Measurements from ENCODE around the gene KIR2DL4.
"Not testable (repeated sequence)": the region's sequence is repeated elsewhere in the genome, so short reads cannot be mapped to it uniquely, and the experiment has no call there.

The KIR2DL4 gene

GRCh38 chr19:54772666-54773065, 30.7 kb upstream of the KIR2DL4 start:
- not testable (repeated sequence) for H3K4me1 ChIP-seq (ENCODE audit: control insufficient read depth in 2 of 2, insufficient read depth in 1 of 2, low read depth in 1 of 2, low read length in 2 of 2); H3K36me3 ChIP-seq (replicated peaks in 1 of 2; ENCODE audit: control insufficient read depth in 2 of 2, insufficient read depth in 2 of 2, low read length in 2 of 2); H2BK5ac ChIP-seq (ENCODE audit: low read length); H3K4me2 ChIP-seq (ENCODE audit: insufficient read depth, low read length, poor library complexity, severe bottlenecking); H2BK120ac ChIP-seq (ENCODE audit: low read depth, low read length); H3K23ac ChIP-seq (ENCODE audit: low read depth, low read length, poor library complexity); DNase-seq (ENCODE audit: low spot score); H3K9ac ChIP-seq (ENCODE audit: low read depth, low read length, poor library complexity); H3K4ac ChIP-seq (ENCODE audit: low read length); H2BK15ac ChIP-seq (ENCODE audit: low read length); H2BK12ac ChIP-seq (ENCODE audit: low read length); H3K9me3 ChIP-seq (replicated peaks in 1 of 2; ENCODE audit: control insufficient read depth in 2 of 2, insufficient read depth in 1 of 2, low read depth in 1 of 2, low read length in 2 of 2); H3K27me3 ChIP-seq (ENCODE audit: control insufficient read depth in 3 of 3, insufficient read depth in 3 of 3, low read depth in 1 of 3, low read length in 3 of 3); H3K4me3 ChIP-seq (ENCODE audit: low read length in 2 of 2); H4K8ac ChIP-seq (ENCODE audit: low read depth, low read length); H2AK5ac ChIP-seq (ENCODE audit: low read depth, low read length); H3K18ac ChIP-seq (ENCODE audit: low read length); H3K79me1 ChIP-seq (ENCODE audit: low read depth, low read length); H3K27ac ChIP-seq (replicated peaks; ENCODE audit: low read length); H4K91ac ChIP-seq (ENCODE audit: low read depth, low read length, poor library complexity); H2AFZ ChIP-seq (ENCODE audit: low read length); H3K14ac ChIP-seq (ENCODE audit: low read length)
- no CpG with 5 or more reads among the region's 2 CpGs for WGBS, 2 donors (ENCODE audit: extremely low coverage in 2 of 2, insufficient read length in 2 of 2, insufficient replicate concordance in 1 of 2)

DNA sequence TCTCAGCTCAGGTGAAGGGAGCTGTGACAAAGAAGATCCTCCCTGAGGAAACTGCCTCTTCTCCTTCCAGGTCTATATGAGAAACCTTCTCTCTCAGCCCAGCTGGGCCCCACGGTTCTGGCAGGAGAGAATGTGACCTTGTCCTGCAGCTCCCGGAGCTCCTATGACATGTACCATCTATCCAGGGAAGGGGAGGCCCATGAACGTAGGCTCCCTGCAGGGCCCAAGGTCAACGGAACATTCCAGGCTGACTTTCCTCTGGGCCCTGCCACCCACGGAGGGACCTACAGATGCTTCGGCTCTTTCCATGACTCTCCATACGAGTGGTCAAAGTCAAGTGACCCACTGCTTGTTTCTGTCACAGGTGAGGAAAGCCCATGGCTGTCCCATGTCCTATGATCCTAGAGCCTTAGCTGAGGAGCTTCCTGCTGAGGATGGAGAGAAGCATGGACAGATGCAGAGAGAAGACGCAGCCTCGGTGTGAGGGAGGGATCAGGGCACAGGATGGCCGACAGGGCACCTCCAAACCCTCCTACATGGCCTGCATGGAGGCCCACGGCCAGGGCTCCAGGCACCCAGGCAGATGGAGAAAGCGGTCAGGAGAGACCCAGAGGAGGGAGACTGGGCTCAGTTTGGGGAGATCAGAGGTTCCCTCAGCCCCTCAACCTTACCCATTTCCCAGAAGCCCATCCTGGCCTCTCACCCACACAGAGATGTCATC, 28.2 kb upstream of the KIR2DL4 start:
- not testable (repeated sequence) for H3K9ac ChIP-seq (ENCODE audit: low read depth, low read length, poor library complexity); H3K4me1 ChIP-seq (ENCODE audit: control insufficient read depth in 2 of 2, insufficient read depth in 1 of 2, low read depth in 1 of 2, low read length in 2 of 2); H3K4me3 ChIP-seq (ENCODE audit: low read length in 2 of 2); H3K27ac ChIP-seq (replicated peaks; ENCODE audit: low read length); H4K8ac ChIP-seq (ENCODE audit: low read depth, low read length); H2AFZ ChIP-seq (ENCODE audit: low read length); H3K27me3 ChIP-seq (ENCODE audit: control insufficient read depth in 3 of 3, insufficient read depth in 3 of 3, low read depth in 1 of 3, low read length in 3 of 3); H2BK12ac ChIP-seq (ENCODE audit: low read length); H3K4ac ChIP-seq (ENCODE audit: low read length); H2AK5ac ChIP-seq (ENCODE audit: low read depth, low read length); H3K4me2 ChIP-seq (ENCODE audit: insufficient read depth, low read length, poor library complexity, severe bottlenecking); H3K79me1 ChIP-seq (ENCODE audit: low read depth, low read length); H3K18ac ChIP-seq (ENCODE audit: low read length); H3K36me3 ChIP-seq (replicated peaks in 1 of 2; ENCODE audit: control insufficient read depth in 2 of 2, insufficient read depth in 2 of 2, low read length in 2 of 2); H3K9me3 ChIP-seq (replicated peaks in 1 of 2; ENCODE audit: control insufficient read depth in 2 of 2, insufficient read depth in 1 of 2, low read depth in 1 of 2, low read length in 2 of 2); H4K91ac ChIP-seq (ENCODE audit: low read depth, low read length, poor library complexity); H3K14ac ChIP-seq (ENCODE audit: low read length); DNase-seq (ENCODE audit: low spot score); H2BK15ac ChIP-seq (ENCODE audit: low read length); H3K23ac ChIP-seq (ENCODE audit: low read depth, low read length, poor library complexity); H2BK120ac ChIP-seq (ENCODE audit: low read depth, low read length); H2BK5ac ChIP-seq (ENCODE audit: low read length)
- no CpG with 5 or more reads among the region's 12 CpGs for WGBS, 2 donors (ENCODE audit: extremely low coverage in 2 of 2, insufficient read length in 2 of 2, insufficient replicate concordance in 1 of 2)

DNA sequence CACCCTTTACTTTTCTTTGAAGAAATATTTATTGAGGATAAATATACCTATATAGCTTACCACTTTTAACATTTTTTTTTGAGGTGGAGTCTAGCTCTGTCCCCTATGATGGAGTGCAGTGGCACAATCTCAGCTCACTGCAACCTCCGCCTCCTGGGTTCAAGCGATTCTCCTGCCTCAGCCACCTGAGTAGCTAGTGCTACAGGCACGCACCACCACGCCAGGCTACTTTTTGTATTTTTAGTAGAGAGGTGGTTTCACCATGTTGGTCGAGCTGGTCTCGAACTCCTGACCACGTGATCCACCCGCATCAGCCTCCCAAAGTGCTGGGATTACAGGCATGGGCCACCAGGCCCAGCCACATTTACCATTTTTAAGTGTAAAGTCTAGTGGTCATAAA, 27.6 kb upstream of the KIR2DL4 start:
- not testable (repeated sequence) for H2BK5ac ChIP-seq (ENCODE audit: low read length); H3K4me3 ChIP-seq (ENCODE audit: low read length in 2 of 2); H3K9ac ChIP-seq (ENCODE audit: low read depth, low read length, poor library complexity); H4K91ac ChIP-seq (ENCODE audit: low read depth, low read length, poor library complexity); H3K14ac ChIP-seq (ENCODE audit: low read length); H3K27ac ChIP-seq (replicated peaks; ENCODE audit: low read length); H3K4me2 ChIP-seq (ENCODE audit: insufficient read depth, low read length, poor library complexity, severe bottlenecking); H3K27me3 ChIP-seq (ENCODE audit: control insufficient read depth in 3 of 3, insufficient read depth in 3 of 3, low read depth in 1 of 3, low read length in 3 of 3); H3K36me3 ChIP-seq (replicated peaks in 1 of 2; ENCODE audit: control insufficient read depth in 2 of 2, insufficient read depth in 2 of 2, low read length in 2 of 2); H3K4me1 ChIP-seq (ENCODE audit: control insufficient read depth in 2 of 2, insufficient read depth in 1 of 2, low read depth in 1 of 2, low read length in 2 of 2); H2BK120ac ChIP-seq (ENCODE audit: low read depth, low read length); H2BK15ac ChIP-seq (ENCODE audit: low read length); H3K4ac ChIP-seq (ENCODE audit: low read length); DNase-seq (ENCODE audit: low spot score); H2AFZ ChIP-seq (ENCODE audit: low read length); H2BK12ac ChIP-seq (ENCODE audit: low read length); H3K79me1 ChIP-seq (ENCODE audit: low read depth, low read length); H3K9me3 ChIP-seq (replicated peaks in 1 of 2; ENCODE audit: control insufficient read depth in 2 of 2, insufficient read depth in 1 of 2, low read depth in 1 of 2, low read length in 2 of 2); H3K23ac ChIP-seq (ENCODE audit: low read depth, low read length, poor library complexity); H3K18ac ChIP-seq (ENCODE audit: low read length); H4K8ac ChIP-seq (ENCODE audit: low read depth, low read length); H2AK5ac ChIP-seq (ENCODE audit: low read depth, low read length)
- WGBS, 2 donors (ENCODE audit: extremely low coverage in 2 of 2, insufficient read length in 2 of 2, insufficient replicate concordance in 1 of 2): no CpG with 5 or more reads among the region's 8 CpGs

DNA sequence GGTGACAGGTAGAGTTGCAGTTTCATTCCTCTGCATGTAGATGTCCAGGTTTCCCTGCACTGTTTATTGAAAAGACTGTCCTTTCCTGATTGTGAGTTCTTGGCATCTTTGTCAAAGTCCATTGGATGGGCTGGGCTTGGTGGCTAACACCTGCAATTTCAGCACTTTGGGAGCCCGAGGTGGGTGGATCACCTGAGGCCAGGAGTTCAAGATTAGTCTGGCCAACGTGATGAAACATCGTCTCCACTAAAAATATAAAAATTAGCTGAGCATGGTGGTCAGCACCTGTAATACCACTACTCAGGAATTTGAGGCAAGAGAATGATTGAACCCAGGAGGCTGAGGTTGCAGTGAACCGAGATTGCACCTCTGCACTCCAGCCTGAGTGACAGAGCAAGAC, 25.6 kb upstream of the KIR2DL4 start:
- not testable (repeated sequence) for H3K27ac ChIP-seq (replicated peaks; ENCODE audit: low read length); H2AFZ ChIP-seq (ENCODE audit: low read length); H2AK5ac ChIP-seq (ENCODE audit: low read depth, low read length); H3K23ac ChIP-seq (ENCODE audit: low read depth, low read length, poor library complexity); H3K4me2 ChIP-seq (ENCODE audit: insufficient read depth, low read length, poor library complexity, severe bottlenecking); H4K91ac ChIP-seq (ENCODE audit: low read depth, low read length, poor library complexity); H3K4ac ChIP-seq (ENCODE audit: low read length); H3K14ac ChIP-seq (ENCODE audit: low read length); H3K9ac ChIP-seq (ENCODE audit: low read depth, low read length, poor library complexity); H2BK120ac ChIP-seq (ENCODE audit: low read depth, low read length); H2BK12ac ChIP-seq (ENCODE audit: low read length); H4K8ac ChIP-seq (ENCODE audit: low read depth, low read length); H3K79me1 ChIP-seq (ENCODE audit: low read depth, low read length); H3K27me3 ChIP-seq (ENCODE audit: control insufficient read depth in 3 of 3, insufficient read depth in 3 of 3, low read depth in 1 of 3, low read length in 3 of 3); H3K18ac ChIP-seq (ENCODE audit: low read length); H3K36me3 ChIP-seq (replicated peaks in 1 of 2; ENCODE audit: control insufficient read depth in 2 of 2, insufficient read depth in 2 of 2, low read length in 2 of 2); H3K4me3 ChIP-seq (ENCODE audit: low read length in 2 of 2); H2BK15ac ChIP-seq (ENCODE audit: low read length); H3K4me1 ChIP-seq (ENCODE audit: control insufficient read depth in 2 of 2, insufficient read depth in 1 of 2, low read depth in 1 of 2, low read length in 2 of 2); H2BK5ac ChIP-seq (ENCODE audit: low read length); DNase-seq (ENCODE audit: low spot score); H3K9me3 ChIP-seq (replicated peaks in 1 of 2; ENCODE audit: control insufficient read depth in 2 of 2, insufficient read depth in 1 of 2, low read depth in 1 of 2, low read length in 2 of 2)
- no CpG with 5 or more reads among the region's 4 CpGs for WGBS, 2 donors (ENCODE audit: extremely low coverage in 2 of 2, insufficient read length in 2 of 2, insufficient replicate concordance in 1 of 2)
